GM21619 (cell line): Measurements from ENCODE around the gene ARPP21.

Source experiments
- ATAC-seq: cut with Tn5 transposase; IDR thresholded peaks from one replicate; pipeline ENCODE4 v1.9.1; 2021; ENCODE audit not compliant: unreplicated experiment

ARPP21 gene

GRCh38 chr3:35674451-35675109, 35.3 kb downstream of the ARPP21 start:
- ATAC-seq = no peak

GRCh38 chr3:35675206-35675605, 35.9 kb downstream of the ARPP21 start:
- no peak for ATAC-seq

- ATAC-seq = no peak
These were observed 36.3 kb downstream of the ARPP21 start for GRCh38 chr3:35675621-35676020.

- no peak for ATAC-seq
These were observed 38.5 kb downstream of the ARPP21 start for GRCh38 chr3:35677797-35678196.

- no peak for ATAC-seq
These were observed 39.4 kb downstream of the ARPP21 start for GRCh38 chr3:35678643-35679161.

- no peak for ATAC-seq
These were observed 40.2 kb downstream of the ARPP21 start for GRCh38 chr3:35679409-35680080.

GRCh38 chr3:35680866-35681650, 41.7 kb downstream of the ARPP21 start:
- ATAC-seq = no peak

GRCh38 chr3:35685153-35685552, 45.8 kb downstream of the ARPP21 start:
- no peak for ATAC-seq

GRCh38 chr3:35688826-35689225, 49.5 kb downstream of the ARPP21 start:
- ATAC-seq = no peak

GRCh38 chr3:35690271-35690670, 50.9 kb downstream of the ARPP21 start:
- ATAC-seq = no peak

GRCh38 chr3:35705904-35706303, 66.6 kb downstream of the ARPP21 start:
- no peak for ATAC-seq

- no peak for ATAC-seq
These were observed 68.6 kb downstream of the ARPP21 start for GRCh38 chr3:35707904-35708303.

- ATAC-seq = no peak
These were observed 69.3 kb downstream of the ARPP21 start for GRCh38 chr3:35708394-35709271.

- no peak for ATAC-seq
These were observed 70.4 kb downstream of the ARPP21 start for GRCh38 chr3:35709691-35710090.

GRCh38 chr3:35710554-35710953, 71.2 kb downstream of the ARPP21 start:
- no peak for ATAC-seq

- ATAC-seq = no peak
These were observed 79.6 kb downstream of the ARPP21 start for GRCh38 chr3:35718921-35719320.

GRCh38 chr3:35721628-35722027, 82.3 kb downstream of the ARPP21 start:
- ATAC-seq = no peak

- no peak for ATAC-seq
These were observed 83.6 kb downstream of the ARPP21 start for GRCh38 chr3:35722902-35723301.

GRCh38 chr3:35723480-35724097, 84.3 kb downstream of the ARPP21 start:
- no peak for ATAC-seq

GRCh38 chr3:35724106-35724505, 84.8 kb downstream of the ARPP21 start:
- no peak for ATAC-seq
